Kidney (tissue), 14 donors: ENCODE data around the gene ANKS1A. TPM values are rescaled to one million over a fixed set of nuclear protein-coding genes. Genes with fewer than 3 reads are reported as not detected.
A peak's percentile ranks its signal among the peaks of the same experiment; 100 is the strongest.
"Not testable (repeated sequence)": the region's sequence is repeated elsewhere in the genome, so short reads cannot be mapped to it uniquely, and the experiment has no call there.

Experiments
- DNase-seq, 5 donors: peaks; one replicate each; pipeline ENCODE4 v3.0.0-alpha.2; 2013 to 2020
- FAIRE-seq: peaks from 2 replicates; lab custom pipeline; 2012; peaks lifted over from hg19 to GRCh38; lab: Jason Lieb, UNC
- H3K27ac ChIP-seq, 2 donors: one replicate each; pipeline ENCODE4 v1.7.0; 2013; ENCODE audit warnings: low read depth in 2 of 2, low read length in 2 of 2, inconsistent platforms in 1 of 2
- H3K27me3 ChIP-seq: one replicate; pipeline ENCODE4 v1.7.1; 2013; ENCODE audit warnings: low read length, inconsistent platforms; ENCODE audit not compliant: control insufficient read depth, insufficient read depth
- H3K36me3 ChIP-seq, 3 donors: one replicate each; pipeline versions ENCODE4 v1.7.0 to v1.7.1; 2013; ENCODE audit warnings: low read length in 3 of 3, control low read depth in 1 of 3, inconsistent platforms in 1 of 3; ENCODE audit not compliant: insufficient read depth in 3 of 3, control insufficient read depth in 2 of 3
- H3K4me1 ChIP-seq, 3 donors: one replicate each; pipeline versions ENCODE4 v1.7.0 to v1.7.1; 2013; ENCODE audit warnings: low read length in 3 of 3, inconsistent platforms in 1 of 3, low read depth in 1 of 3; ENCODE audit not compliant: control insufficient read depth in 2 of 3, insufficient read depth in 2 of 3
- H3K4me3 ChIP-seq, 3 donors: one replicate each; pipeline versions ENCODE4 v1.7.0 to v1.8.1; 2013; ENCODE audit warnings: low read length in 3 of 3, control low read depth in 1 of 3, inconsistent platforms in 1 of 3
- H3K9ac ChIP-seq, 3 donors: one replicate each; pipeline versions ENCODE4 v1.7.0 to v1.7.1; 2013; ENCODE audit warnings: low read length in 3 of 3, control low read depth in 1 of 3, inconsistent platforms in 1 of 3
- H3K9me3 ChIP-seq, 3 donors: one replicate each; pipeline versions ENCODE4 v1.7.0 to v1.7.1; 2013; ENCODE audit warnings: low read length in 3 of 3, control low read depth in 1 of 3, inconsistent platforms in 1 of 3; ENCODE audit not compliant: control insufficient read depth in 2 of 3, insufficient read depth in 1 of 3
- intact Hi-C: fragments of 100-400 bp; cut with DNase I; formaldehyde crosslinking; loops from one replicate; pipeline ENCODE4 v1.11.1; 2022
- polyA plus RNA-seq: library from polyadenylated mRNA; stranded (reverse); fragments of 350-450 nt; fragmentation: Illumina TruSeq; extraction: RNeasy Lipid Tissue Mini Kit (QIAGEN cat#74804); gene quantifications from one replicate; pipeline ENCODE4 v1.2.3, GENCODE V29; 2014; ENCODE audit warnings: low read depth, low replicate concordance; ENCODE audit not compliant: insufficient read depth
- total RNA-seq: library from RNA; stranded (reverse); fragmentation: NEBNext Ultra II Directional; extraction: Animal tissue kit (Norgen Biotek cat#: 25700); gene quantifications from one replicate; pipeline ENCODE4 v1.2.1, GENCODE V29; 2021
- TF ChIP-seq, protein P1 (sequence below): IDR thresholded peaks from 3 replicates; pipeline ENCODE4 v1.5.1; 2012; ENCODE audit warnings: mild to moderate bottlenecking, moderate library complexity, borderline replicate concordance; ENCODE audit not compliant: insufficient read depth; ENCODE audit errors: extremely low read depth
- donor health status: control.
- donor health status: control.
- donor health status: control.
- donor health status: control.
- donor health status: control.
- donor health status: DM: yes; HTN: yes; CAD: no.
- donor health status: Normal renal cell carcinoma (clear cell type).

ANKS1A gene
- total and polyA plus RNA-seq, 2 donors from 2014 or later = 9.4 to 25.9 TPM

DNA sequence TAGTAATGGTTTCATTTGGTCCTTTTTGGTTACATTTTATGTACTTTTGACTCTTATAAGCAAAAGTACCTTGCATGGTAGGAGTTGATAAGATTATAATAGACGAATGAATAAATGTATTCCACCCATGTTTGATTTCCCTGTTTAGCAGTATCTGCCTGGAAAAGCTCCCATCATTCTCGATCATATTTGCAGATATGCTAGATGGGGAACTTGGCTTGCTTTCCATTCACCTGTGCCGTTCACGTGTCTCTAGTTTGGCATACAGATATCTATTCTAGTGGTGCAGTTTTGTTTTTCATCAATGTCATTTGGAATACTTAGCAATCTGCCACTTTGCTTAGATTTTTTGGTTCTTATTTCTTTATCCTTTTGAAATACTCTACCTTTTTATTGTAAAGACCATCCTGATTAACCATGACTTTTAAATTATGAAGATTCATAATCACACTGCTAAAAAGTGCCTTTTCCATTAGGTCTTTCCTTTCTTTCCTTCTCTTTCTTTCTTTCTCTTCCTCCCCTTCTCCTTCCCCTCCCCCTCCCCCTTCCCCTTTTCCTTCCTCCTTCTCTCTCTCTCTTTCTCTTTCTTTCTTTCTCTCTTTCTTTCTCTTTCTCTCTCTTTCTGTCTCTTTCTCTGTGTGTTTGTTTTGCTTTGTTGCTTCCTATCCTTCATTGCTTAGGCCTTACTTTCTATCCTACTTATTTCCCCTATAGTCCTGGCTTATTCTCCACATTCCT is 40.4 kb downstream of the ANKS1A start:
- Histone ChIP-seq H3K4me3 (no peak overlapping the region), H3K36me3 (no peaks in the 10 kb centered on the region), H3K27ac (no peak overlapping the region), H3K9me3 (no peaks in the 10 kb centered on the region), H3K27me3 (no peaks in the 10 kb centered on the region), H3K9ac (no peak overlapping the region), H3K4me1 (peaks cover 0 to 6% (median 6%) of the 10 kb centered on the region in 3 donors)
- FAIRE-seq = no peak
- TF ChIP-seq, protein P1, sequence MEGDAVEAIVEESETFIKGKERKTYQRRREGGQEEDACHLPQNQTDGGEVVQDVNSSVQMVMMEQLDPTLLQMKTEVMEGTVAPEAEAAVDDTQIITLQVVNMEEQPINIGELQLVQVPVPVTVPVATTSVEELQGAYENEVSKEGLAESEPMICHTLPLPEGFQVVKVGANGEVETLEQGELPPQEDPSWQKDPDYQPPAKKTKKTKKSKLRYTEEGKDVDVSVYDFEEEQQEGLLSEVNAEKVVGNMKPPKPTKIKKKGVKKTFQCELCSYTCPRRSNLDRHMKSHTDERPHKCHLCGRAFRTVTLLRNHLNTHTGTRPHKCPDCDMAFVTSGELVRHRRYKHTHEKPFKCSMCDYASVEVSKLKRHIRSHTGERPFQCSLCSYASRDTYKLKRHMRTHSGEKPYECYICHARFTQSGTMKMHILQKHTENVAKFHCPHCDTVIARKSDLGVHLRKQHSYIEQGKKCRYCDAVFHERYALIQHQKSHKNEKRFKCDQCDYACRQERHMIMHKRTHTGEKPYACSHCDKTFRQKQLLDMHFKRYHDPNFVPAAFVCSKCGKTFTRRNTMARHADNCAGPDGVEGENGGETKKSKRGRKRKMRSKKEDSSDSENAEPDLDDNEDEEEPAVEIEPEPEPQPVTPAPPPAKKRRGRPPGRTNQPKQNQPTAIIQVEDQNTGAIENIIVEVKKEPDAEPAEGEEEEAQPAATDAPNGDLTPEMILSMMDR = no peak
- no peak for DNase-seq
- intact Hi-C loops = no loop called here

GRCh38 chr6:34930221-34930620 is 41.2 kb downstream of the ANKS1A start:
- TF ChIP-seq, protein P1 = no peak
- Histone ChIP-seq H3K27ac (no peak overlapping the region), H3K9me3 (no peaks in the 10 kb centered on the region), H3K36me3 (no peaks in the 10 kb centered on the region), H3K27me3 (no peaks in the 10 kb centered on the region), H3K9ac (no peak overlapping the region), H3K4me1 (peaks cover 0 to 9% (median 6%) of the 10 kb centered on the region in 3 donors), H3K4me3 (no peak overlapping the region)
- DNase-seq (no peak), FAIRE-seq (no peak)
- intact Hi-C loops = no loop called here

DNA sequence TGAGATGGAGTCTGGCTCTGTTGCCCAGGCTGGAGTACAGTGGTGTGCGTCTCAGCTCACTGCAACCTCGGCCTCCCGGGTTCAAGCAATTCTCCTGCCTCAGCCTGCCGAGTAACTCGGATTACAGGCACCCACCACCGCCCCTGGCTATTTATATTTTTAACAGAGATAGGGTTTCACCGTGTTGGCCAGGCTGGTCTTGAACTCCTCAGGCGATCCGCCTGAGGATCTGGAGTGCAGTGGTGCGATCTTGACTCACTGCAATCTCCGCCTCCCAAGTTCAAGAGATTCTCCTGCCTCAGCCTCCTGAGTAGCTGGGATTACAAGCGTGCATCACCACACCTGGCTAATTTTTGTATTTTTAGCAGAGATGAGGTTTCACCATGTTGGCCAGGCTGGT is 43.1 kb downstream of the ANKS1A start:
- H3K4me3 ChIP-seq, H3K27me3 ChIP-seq, H3K27ac ChIP-seq, H3K36me3 ChIP-seq, H3K9ac ChIP-seq, DNase-seq, FAIRE-seq, H3K4me1 ChIP-seq, H3K9me3 ChIP-seq, intact Hi-C loops: not testable (repeated sequence)

GRCh38 chr6:34934516-34934915 is 45.5 kb downstream of the ANKS1A start:
- intact Hi-C loops = no loop called here
- Histone ChIP-seq H3K9me3 (no peaks in the 10 kb centered on the region), H3K9ac (no peak overlapping the region), H3K4me1 (peaks cover 0 to 10% (median 7%) of the 10 kb centered on the region in 3 donors), H3K36me3 (no peaks in the 10 kb centered on the region), H3K27ac (no peak overlapping the region), H3K27me3 (no peaks in the 10 kb centered on the region), H3K4me3 (no peak overlapping the region)
- TF ChIP-seq, protein P1 = no peak
- FAIRE-seq = no peak
- peak in 4 of 5 donors; percentile 38 to 85 (median 60) for DNase-seq
